ENCODE results near the gene ADGRV1.

Gene ADGRV1

GRCh38 chr5:90563108-90563507, 4.5 kb downstream of the ADGRV1 start:
- Histone ChIP-seq H3K9me2 (replicated peaks; ENCODE audit: control insufficient read depth, low read length) (no peaks in the 10 kb centered on the region), H3K36me3 (ENCODE audit: control insufficient read depth, low read length) (no peaks in the 10 kb centered on the region), H3K79me2 (ENCODE audit: control insufficient read depth, low read length) (no peaks in the 10 kb centered on the region), H3K4me3 (ENCODE audit: low read length) (no peak overlapping the region), H3K27me3 (ENCODE audit: control insufficient read depth, low read length) (peaks cover 25% of the 10 kb centered on the region), H3K9me3 (ENCODE audit: control insufficient read depth, insufficient read depth, low read length) (no peaks in the 10 kb centered on the region), H3F3A (ENCODE audit: control insufficient read depth, insufficient read depth) (no peaks in the 10 kb centered on the region), H3K4me1 (ENCODE audit: control insufficient read depth, low read length) (no peaks in the 10 kb centered on the region), H3K27ac (ENCODE audit: low read depth, low read length) (no peak overlapping the region), H4K20me1 (ENCODE audit: control insufficient read depth, insufficient read depth, low read depth, low read length) (no peaks in the 10 kb centered on the region), H3K4me2 (ENCODE audit: low read length) (no peak overlapping the region)
- TF ChIP-seq EZH2phosphoT487 (IDR thresholded peaks at IDR 0.05; ENCODE audit: borderline replicate concordance, low read length) (no peak), CTCF (IDR thresholded peaks at IDR 0.05; ENCODE audit: low read depth, low read length, poor library complexity, severe bottlenecking) (no peak)

GRCh38 chr5:90565491-90565890, 6.9 kb downstream of the ADGRV1 start:
- Histone ChIP-seq H3K4me1 (ENCODE audit: control insufficient read depth, low read length) (no peaks in the 10 kb centered on the region), H3F3A (ENCODE audit: control insufficient read depth, insufficient read depth) (no peaks in the 10 kb centered on the region), H3K4me2 (ENCODE audit: low read length) (no peak overlapping the region), H3K9me2 (replicated peaks; ENCODE audit: control insufficient read depth, low read length) (no peaks in the 10 kb centered on the region), H3K27ac (ENCODE audit: low read depth, low read length) (no peak overlapping the region), H3K4me3 (ENCODE audit: low read length) (no peak overlapping the region), H3K79me2 (ENCODE audit: control insufficient read depth, low read length) (no peaks in the 10 kb centered on the region), H3K27me3 (ENCODE audit: control insufficient read depth, low read length) (peaks cover 11% of the 10 kb centered on the region; the same call in 1 of the 2 replicates), H3K9me3 (ENCODE audit: control insufficient read depth, insufficient read depth, low read length) (no peaks in the 10 kb centered on the region), H4K20me1 (ENCODE audit: control insufficient read depth, insufficient read depth, low read depth, low read length) (no peaks in the 10 kb centered on the region), H3K36me3 (ENCODE audit: control insufficient read depth, low read length) (no peaks in the 10 kb centered on the region)
- TF ChIP-seq CTCF (IDR thresholded peaks at IDR 0.05; ENCODE audit: low read depth, low read length, poor library complexity, severe bottlenecking): no peak

GRCh38 chr5:90569084-90569483, 10.5 kb downstream of the ADGRV1 start:
- H3F3A ChIP-seq (ENCODE audit: control insufficient read depth, insufficient read depth): no peaks in the 10 kb centered on the region
- no peak overlapping the region for H3K4me2 ChIP-seq (ENCODE audit: low read length)
- no peaks in the 10 kb centered on the region for H3K9me3 ChIP-seq (ENCODE audit: control insufficient read depth, insufficient read depth, low read length)
- H3K4me1 ChIP-seq (ENCODE audit: control insufficient read depth, low read length): no peaks in the 10 kb centered on the region
- no peak overlapping the region for H3K4me3 ChIP-seq (ENCODE audit: low read length)
- no peaks in the 10 kb centered on the region for H3K9me2 ChIP-seq (replicated peaks; ENCODE audit: control insufficient read depth, low read length)
- no peak overlapping the region for H3K27ac ChIP-seq (ENCODE audit: low read depth, low read length)
- H3K27me3 ChIP-seq (ENCODE audit: control insufficient read depth, low read length): no peaks in the 10 kb centered on the region
- no peaks in the 10 kb centered on the region for H3K36me3 ChIP-seq (ENCODE audit: control insufficient read depth, low read length)
- TF ChIP-seq EZH2phosphoT487 (IDR thresholded peaks at IDR 0.05; ENCODE audit: borderline replicate concordance, low read length) (no peak), CTCF (IDR thresholded peaks at IDR 0.05; ENCODE audit: low read depth, low read length, poor library complexity, severe bottlenecking) (no peak)
- H4K20me1 ChIP-seq (ENCODE audit: control insufficient read depth, insufficient read depth, low read depth, low read length): no peaks in the 10 kb centered on the region
- no peaks in the 10 kb centered on the region for H3K79me2 ChIP-seq (ENCODE audit: control insufficient read depth, low read length)

- TF ChIP-seq EZH2phosphoT487 (IDR thresholded peaks at IDR 0.05; ENCODE audit: borderline replicate concordance, low read length) (no peak), CTCF (IDR thresholded peaks at IDR 0.05; ENCODE audit: low read depth, low read length, poor library complexity, severe bottlenecking) (no peak)
- H3K4me1 ChIP-seq (ENCODE audit: control insufficient read depth, low read length): no peaks in the 10 kb centered on the region
- H3K9me2 ChIP-seq (replicated peaks; ENCODE audit: control insufficient read depth, low read length): no peaks in the 10 kb centered on the region
- no peaks in the 10 kb centered on the region for H3K79me2 ChIP-seq (ENCODE audit: control insufficient read depth, low read length)
- no peaks in the 10 kb centered on the region for H3K9me3 ChIP-seq (ENCODE audit: control insufficient read depth, insufficient read depth, low read length)
- H3K27me3 ChIP-seq (ENCODE audit: control insufficient read depth, low read length): no peaks in the 10 kb centered on the region
- H3K27ac ChIP-seq (ENCODE audit: low read depth, low read length): no peak overlapping the region
- H3K4me2 ChIP-seq (ENCODE audit: low read length): no peak overlapping the region
- no peaks in the 10 kb centered on the region for H3K36me3 ChIP-seq (ENCODE audit: control insufficient read depth, low read length)
- no peaks in the 10 kb centered on the region for H3F3A ChIP-seq (ENCODE audit: control insufficient read depth, insufficient read depth)
- H4K20me1 ChIP-seq (ENCODE audit: control insufficient read depth, insufficient read depth, low read depth, low read length): no peaks in the 10 kb centered on the region
- H3K4me3 ChIP-seq (ENCODE audit: low read length): no peak overlapping the region
Measured at GRCh38 chr5:90570034-90570433, 11.4 kb downstream of the ADGRV1 start.

Data from DOHH2 (cell line).